Measurements from ENCODE around the gene AFF3.

AFF3 gene

DNA sequence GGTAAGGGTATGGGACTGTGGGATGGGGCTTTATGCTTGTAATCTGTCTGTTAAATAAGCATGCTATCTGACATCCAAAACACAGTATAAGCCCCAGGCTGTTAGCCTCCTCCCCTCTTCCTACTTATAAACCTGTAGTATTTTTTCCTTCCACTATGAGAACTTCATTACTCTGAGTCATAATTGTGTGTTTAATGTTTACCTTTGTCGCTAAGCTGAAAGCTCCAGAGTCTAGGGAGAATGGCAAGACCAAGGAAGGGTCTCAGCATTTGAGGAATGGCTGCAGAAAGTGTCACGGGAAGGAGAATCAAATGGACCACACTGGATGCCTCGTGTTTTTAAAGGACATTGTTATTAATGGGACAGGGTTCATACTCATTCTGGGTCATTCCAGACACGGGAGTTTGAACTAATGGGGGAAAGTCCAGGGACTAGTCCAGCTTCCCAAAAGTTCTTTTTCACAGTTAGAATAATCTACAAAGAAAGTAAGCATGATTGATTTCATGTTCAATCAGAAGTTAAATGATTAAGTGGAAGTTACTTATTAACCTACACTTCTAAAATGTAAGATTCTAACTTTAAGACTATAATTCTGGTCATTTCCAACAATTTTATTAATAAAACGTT, 292.2 kb downstream of the AFF3 start:
- DNase-seq: no peak

- no peak for DNase-seq
Observed at GRCh38 chr2:99846462-99847107, 295.8 kb downstream of the AFF3 start.

- DNase-seq: no peak
Observed at GRCh38 chr2:99845296-99845695, 297.1 kb downstream of the AFF3 start.

DNA sequence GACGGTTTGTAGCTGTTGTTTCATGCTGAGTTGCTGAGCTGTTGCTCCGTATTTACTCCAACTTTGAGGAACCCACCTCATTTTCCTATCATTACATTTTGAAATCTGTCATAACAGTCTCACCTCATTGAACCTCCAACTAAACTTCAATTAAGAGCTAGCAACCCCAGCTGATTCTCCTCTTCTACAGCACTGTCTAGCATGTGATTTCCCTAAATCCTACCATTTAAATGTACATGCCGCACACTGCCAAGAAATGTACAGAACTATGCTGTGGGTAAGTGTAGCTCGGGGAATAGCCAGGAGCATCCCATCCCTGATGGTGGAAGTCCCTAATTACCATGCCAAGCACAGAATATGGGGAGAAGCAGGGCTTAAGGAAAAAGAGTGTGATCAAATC, 299.9 kb downstream of the AFF3 start:
- DNase-seq: no peak

DNA sequence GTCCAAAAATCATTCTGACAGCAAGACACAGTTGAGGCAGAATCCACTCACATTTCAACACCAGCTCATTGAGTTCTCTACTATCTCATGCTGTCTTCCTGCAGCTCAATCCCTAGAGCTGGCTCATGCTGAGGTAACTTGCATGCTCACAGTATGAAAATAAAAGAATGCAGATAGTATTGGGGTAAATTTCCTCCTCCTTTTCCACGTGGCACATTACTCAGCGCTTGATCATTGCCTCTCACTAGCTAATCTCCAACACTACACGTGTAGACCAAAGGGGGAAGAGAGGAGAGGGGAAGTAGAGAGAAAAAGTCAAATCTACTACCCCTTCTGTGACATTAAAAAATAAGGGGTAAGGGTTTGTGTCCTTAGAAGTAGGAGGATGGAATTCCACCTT, 300.6 kb downstream of the AFF3 start:
- no peak for DNase-seq

DNA sequence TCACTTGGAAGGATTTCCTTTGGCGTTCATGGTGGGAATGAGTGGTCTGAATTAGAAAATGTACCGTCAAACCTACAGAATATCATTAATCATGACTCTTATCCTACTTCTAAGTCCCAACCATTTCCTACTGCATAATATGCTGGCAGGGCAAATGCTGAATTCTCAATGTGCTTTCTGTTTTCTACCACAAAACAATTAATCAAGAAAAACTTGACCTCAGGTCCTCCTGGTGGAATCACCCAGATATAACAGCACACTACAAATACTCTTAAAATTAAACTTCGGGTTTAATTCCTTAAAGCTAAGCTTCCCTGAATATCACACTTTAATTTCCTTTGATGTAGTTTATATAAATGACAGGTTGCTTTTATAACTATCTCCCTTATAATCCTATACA, 301.6 kb downstream of the AFF3 start:
- DNase-seq: no peak

- no peak for DNase-seq
Observed at GRCh38 chr2:99836690-99837605, 305.4 kb downstream of the AFF3 start.

DNA sequence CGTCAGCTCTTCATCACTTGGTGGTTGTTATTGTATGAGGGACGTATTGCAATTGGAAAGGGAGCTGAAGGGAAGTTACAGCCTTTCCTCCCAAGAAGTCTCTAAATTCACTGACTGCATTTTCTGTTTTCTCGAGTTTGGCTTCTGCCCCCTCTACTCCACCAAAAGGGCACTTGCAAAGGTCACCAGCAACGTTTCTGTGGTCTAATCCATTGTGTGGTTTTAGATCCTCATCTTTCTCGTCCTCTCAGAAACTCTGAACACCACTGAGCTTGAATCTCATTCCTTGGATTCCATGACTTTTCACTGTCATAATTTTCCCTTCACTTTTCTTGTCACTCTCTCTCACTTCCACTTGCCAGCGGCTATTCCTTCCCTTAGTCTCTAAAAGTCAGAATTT, 308.0 kb downstream of the AFF3 start:
- no peak for DNase-seq

DNA sequence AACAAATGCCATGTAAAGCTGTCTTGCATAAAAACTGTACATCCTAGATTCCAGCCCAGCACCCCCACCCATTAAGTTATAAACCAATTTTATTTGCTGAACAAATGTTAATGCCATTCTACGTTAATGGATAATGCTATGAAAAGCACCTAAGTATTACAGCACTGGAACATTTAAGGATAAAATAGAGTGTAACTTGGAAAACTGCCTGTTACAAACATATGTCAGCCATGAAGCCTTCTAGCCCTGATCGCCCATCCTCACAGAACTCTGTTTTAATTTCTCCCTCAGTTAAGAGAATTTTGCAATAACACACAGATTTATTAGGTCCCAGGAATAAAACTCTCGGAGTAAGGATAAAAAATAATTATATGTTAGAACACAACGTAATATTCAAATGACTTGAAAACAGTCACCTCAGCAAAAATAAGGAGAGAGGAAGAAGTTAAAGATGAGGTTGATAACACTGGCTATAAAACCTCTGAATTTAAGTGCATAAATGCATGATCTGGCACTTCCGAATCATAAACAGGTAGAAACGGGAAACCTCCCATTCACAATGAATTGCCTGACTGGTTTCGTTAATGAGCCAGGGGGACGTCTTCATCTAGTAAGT, 308.7 kb downstream of the AFF3 start:
- DNase-seq: no peak

- DNase-seq: no peak
Observed at GRCh38 chr2:99832926-99833325, 309.5 kb downstream of the AFF3 start.

DNA sequence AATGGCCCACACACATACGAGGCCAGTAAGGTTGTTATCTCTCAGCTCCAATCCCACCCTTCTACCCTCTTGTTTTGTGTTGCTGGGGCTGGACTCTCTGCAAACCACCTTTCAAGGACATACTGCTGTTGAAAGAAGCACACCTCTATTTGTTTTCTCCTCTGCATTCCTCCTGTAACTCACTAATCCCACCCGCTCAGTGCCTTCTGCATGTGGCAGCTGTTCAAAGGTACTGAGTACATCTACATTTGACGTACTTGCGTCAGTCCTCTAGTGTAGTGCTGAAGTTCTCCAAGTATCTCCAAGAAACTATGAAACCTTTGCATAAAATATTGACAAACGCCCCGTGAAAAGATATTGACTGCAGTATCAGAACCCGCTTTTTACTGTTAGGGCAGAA, 310.6 kb downstream of the AFF3 start:
- no peak for DNase-seq

GRCh38 chr2:99827296-99827999, 314.9 kb downstream of the AFF3 start:
- no peak for DNase-seq

DNA sequence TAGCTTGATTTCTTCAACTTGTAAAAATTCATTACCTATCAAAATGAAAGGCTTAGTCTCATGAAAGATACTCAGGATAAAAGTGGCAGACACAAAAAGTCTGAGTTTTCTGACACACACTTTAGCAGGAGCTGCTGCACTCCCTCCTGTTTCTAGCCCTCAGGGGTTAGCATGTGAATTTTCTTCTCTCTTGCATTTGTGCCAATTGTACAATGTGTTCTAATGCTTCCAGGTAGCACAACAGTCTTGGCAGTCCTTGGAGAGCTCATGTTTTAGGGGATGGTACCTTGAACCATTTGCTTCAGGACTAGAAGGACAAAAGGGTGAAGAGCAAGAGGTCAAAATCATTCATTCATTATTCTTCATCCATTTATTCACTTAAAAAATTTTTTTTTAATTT, 316.8 kb downstream of the AFF3 start:
- no peak for DNase-seq

- DNase-seq: no peak
Observed at GRCh38 chr2:99824758-99825157, 317.6 kb downstream of the AFF3 start.

DNA sequence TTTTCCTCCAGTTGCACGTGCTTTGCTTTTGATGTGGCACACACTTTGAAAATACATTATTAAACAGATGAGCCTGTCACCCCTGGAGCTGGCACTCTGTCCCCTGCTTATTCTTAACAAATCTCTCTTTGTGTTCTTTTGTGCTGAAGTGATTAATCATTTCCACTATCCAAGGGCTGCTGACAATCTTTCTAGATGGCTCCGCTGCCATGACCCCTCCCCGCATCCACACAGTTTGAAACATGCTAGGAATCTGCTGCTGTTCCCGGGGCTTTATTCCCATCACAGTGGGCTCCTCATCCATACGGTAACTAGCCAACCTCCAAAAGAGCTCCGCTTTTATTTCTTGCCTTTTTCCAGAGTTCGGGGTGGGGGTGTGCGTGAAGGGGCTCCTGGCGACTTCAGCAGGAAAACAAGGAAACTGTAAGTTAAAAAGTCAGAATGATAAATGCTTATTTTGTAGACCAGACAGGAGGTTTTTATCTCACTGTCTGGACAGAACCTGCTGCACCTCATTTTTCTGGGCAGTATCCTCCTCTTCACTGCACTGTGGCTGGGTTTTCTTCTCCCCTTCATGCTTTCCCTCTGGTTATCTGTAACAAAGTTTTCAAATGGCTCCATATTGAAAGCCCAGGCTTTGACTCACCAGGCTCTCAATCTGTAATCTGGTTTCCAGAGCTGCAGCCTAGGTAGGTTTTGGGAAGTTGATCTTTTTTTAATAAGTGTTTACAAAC, 319.7 kb downstream of the AFF3 start:
- DNase-seq: no peak

DNA sequence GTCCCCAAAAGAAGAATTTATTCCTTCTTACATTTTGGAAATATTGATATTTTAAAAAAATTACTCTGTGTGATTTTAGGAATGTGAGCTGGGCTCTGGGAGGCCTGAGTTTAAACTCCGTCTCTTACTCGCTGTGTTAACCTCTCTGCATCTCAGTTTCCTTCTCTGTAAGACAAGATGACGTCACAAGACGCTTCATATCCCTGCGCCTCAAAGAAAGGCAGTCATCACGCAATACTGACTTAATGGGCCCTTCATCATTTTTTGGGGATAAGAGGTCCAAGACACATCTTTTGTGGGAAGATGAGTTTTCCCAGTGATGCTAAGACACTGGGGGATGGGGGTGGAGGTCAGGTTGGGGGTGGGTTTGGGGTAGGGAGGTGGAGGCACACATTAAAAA, 320.4 kb downstream of the AFF3 start:
- DNase-seq: no peak

DNA sequence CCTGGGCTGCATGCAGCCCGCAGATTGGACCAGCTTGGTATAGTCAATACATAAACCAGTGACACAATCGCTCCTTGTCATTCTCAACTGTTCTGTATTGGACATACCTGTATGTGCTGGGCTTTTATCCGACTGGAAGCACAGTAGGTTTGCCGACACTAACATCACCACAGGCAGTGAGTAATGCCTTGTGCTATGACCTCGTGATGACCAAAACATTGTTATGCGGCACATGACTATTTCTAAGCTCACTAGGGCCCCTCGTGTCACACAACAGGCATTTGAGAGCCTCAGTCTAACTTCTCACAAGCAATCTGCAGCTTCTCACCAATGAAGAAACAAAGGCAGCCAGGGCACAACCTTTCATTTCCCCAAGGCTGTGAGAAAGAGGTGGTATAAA, 320.8 kb downstream of the AFF3 start:
- no peak for DNase-seq

GRCh38 chr2:99821039-99821438, 321.4 kb downstream of the AFF3 start:
- no peak for DNase-seq

DNA sequence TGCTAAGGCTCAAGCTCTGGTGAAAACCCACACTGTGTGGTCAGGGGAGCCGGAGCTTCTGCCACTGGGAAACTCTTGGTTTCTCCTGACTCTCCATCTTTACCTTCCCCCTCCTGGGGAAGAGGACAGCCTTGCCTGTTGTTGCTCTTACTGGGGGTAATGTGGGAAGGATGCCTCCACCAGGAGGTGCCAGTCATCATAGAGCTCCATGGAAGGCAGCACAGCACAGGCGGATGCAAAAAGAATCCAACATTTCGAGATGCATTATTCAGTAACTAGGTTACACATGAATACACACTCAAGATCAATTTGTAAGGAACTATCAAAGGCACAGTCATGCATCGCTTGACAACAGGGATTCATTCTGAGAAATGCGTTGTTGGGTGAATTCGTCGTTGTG, 322.6 kb downstream of the AFF3 start:
- no peak for DNase-seq

DNA sequence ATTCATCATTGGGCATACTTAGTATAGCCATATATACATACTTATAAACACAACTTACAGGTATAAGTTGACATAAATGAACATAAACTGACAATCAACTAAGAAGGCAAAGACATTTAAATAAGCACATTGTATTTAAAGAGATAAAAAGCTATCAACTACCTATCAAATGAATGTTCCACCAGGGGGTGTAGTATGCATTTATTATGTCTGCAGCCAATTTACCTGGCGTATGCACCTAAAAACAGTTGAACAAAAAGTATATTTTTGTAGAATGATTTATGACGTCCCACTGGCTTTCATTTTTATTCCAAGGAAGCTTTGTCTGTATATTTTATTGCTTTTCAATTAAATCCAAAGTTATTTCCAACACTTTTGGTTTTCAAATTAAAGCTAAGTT, 323.5 kb downstream of the AFF3 start:
- DNase-seq: no peak

- no peak for DNase-seq
Observed at GRCh38 chr2:99816908-99817307, 325.5 kb downstream of the AFF3 start.

DNA sequence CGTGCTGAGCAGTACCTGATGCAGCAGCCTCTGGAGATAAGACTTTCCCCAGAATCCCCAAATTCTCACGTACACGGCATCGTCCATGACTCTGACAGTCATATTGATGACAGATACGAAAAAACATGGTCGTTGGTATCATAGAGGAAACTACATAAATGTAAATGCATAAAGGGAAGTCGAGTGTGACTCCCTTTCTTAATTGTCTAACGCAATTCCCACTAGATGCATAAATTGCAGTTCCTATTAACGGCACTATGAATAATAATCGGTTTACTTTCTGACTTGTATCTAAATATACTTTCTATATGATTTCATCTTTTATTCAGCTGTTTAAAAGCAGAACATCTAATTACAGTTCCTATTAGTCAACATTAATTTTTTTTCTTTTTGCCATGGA, 330.0 kb downstream of the AFF3 start:
- no peak for DNase-seq
